Tibial artery (tissue), 4 donors: ENCODE measurements around the gene EPHB1.

Experiments used
- DNase-seq, 2 donors: peaks; one replicate each; pipeline ENCODE4 v3.0.0-alpha.2; 2019
- H3K27ac ChIP-seq, 2 donors: fragments of 200-600 bp; sonication (generic) in 1 of 2; 1 replicate in 1 of 2; 2 replicates in 1 of 2; pipeline ENCODE4 v1.5.1; 2018 to 2019; ENCODE audit warnings: mild to moderate bottlenecking in 1 of 2
- H3K27me3 ChIP-seq, 2 donors: fragments of 200-600 bp; sonication (generic) in 1 of 2; one replicate each; pipeline versions ENCODE4 v1.5.1 to v1.6.0; 2016 to 2019
- H3K36me3 ChIP-seq, 3 donors: fragments of 200-600 bp; sonication (generic) in 2 of 3; one replicate each; pipeline ENCODE4 v1.5.1; 2016 to 2019; ENCODE audit warnings: mild to moderate bottlenecking in 2 of 3
- H3K4me1 ChIP-seq, 4 donors: fragments of 200-600 bp; sonication (generic) in 2 of 4; 1 replicate in 3 of 4; 2 replicates in 1 of 4; pipeline ENCODE4 v1.5.1; 2016 to 2019
- H3K4me3 ChIP-seq, 2 donors: fragments of 200-600 bp; sonication (generic) in 1 of 2; 1 replicate in 1 of 2; 2 replicates in 1 of 2; pipeline ENCODE4 v1.5.1; 2018 to 2019; ENCODE audit warnings: mild to moderate bottlenecking in 2 of 2
- H3K9me3 ChIP-seq, 3 donors: fragments of 200-600 bp; sonication (generic) in 1 of 3; one replicate each; pipeline ENCODE4 v1.5.1; 2016 to 2019
- CTCF ChIP-seq, 2 experiments: fragments of 200-600 bp in 1 of 2; fragments of 450-650 bp in 1 of 2; IDR thresholded peaks; one replicate each; pipeline ENCODE4 v1.5.1; 2017 to 2019; ENCODE audit warnings: antibody characterized with exemption in 2 of 2, mild to moderate bottlenecking in 1 of 2, moderate library complexity in 1 of 2
- intact Hi-C: fragments of 100-400 bp; cut with DNase I; formaldehyde crosslinking; loops from one replicate; pipeline ENCODE4 v1.15.0; 2023; ENCODE audit warnings: low total_unique reads

The EPHB1 gene

GRCh38 chr3:134850761-134851160 is 55.7 kb downstream of the EPHB1 start:
- Histone ChIP-seq H3K4me1 (peaks cover 0 to 6% (median 0%) of the 10 kb centered on the region in 4 donors), H3K27me3 (no peaks in the 10 kb centered on the region), H3K27ac (no peak overlapping the region), H3K4me3 (no peak overlapping the region), H3K36me3 (no peaks in the 10 kb centered on the region), H3K9me3 (no peaks in the 10 kb centered on the region)
- no peak for TF ChIP-seq CTCF (IDR thresholded peaks at IDR 0.05)
- intact Hi-C loops: no loop called here
- no peak for DNase-seq

DNA sequence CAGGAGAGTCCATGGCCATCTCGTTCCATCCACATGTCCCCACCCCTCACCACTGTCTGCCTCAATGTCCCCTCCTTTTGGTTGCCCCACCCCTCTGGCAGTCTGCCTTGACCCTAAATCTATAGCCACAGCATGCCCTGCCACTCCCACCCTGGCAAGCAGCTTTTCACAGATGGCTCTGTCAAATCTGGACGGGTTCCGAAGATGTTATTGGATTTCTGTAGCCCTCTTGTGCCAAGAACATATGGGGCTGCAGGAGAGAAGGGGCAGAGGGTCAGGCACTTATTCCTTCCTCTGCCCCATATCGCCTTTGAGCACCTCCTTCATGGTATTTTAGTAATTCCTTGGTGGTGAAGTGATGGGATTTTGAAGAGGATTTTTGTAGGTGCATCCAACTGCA is 57.1 kb downstream of the EPHB1 start:
- no peak for DNase-seq
- H3K4me3 ChIP-seq: no peak overlapping the region
- intact Hi-C loops: no loop called here
- no peaks in the 10 kb centered on the region for H3K9me3 ChIP-seq
- H3K4me1 ChIP-seq: peaks cover 0 to under 1% (median 0%) of the 10 kb centered on the region in 4 donors
- H3K36me3 ChIP-seq: no peaks in the 10 kb centered on the region
- no peak for TF ChIP-seq CTCF (IDR thresholded peaks at IDR 0.05)
- H3K27me3 ChIP-seq: no peaks in the 10 kb centered on the region
- H3K27ac ChIP-seq: no peak overlapping the region

DNA sequence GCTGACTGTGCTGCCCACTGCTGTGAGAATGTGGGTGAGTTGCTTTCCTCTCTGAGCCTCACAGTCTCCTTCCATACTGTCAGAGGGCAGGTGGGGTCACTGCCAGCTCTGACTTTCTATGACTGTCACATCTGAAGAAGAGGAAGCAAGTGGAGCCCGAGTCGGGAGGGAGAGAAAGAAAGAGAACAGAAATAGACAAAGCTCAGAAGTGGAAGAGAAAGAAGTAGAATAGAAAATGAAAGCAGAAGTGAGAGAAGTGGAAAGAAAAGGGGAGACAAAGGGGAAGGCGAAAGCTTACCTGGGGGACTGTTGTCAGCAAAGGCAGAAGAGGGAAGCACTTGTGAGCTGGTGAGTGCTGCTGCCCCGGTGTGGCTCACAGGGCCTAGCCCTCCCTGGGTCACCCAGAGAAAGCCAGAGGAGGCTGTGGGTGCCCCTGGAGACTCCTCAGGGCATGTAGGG is 57.9 kb downstream of the EPHB1 start:
- H3K4me1 ChIP-seq: no peaks in the 10 kb centered on the region
- no peaks in the 10 kb centered on the region for H3K36me3 ChIP-seq
- H3K27ac ChIP-seq: no peak overlapping the region
- TF ChIP-seq CTCF (IDR thresholded peaks at IDR 0.05): no peak
- H3K4me3 ChIP-seq: no peak overlapping the region
- no peaks in the 10 kb centered on the region for H3K27me3 ChIP-seq
- intact Hi-C loops: no loop called here
- DNase-seq: no peak
- H3K9me3 ChIP-seq: no peaks in the 10 kb centered on the region

DNA sequence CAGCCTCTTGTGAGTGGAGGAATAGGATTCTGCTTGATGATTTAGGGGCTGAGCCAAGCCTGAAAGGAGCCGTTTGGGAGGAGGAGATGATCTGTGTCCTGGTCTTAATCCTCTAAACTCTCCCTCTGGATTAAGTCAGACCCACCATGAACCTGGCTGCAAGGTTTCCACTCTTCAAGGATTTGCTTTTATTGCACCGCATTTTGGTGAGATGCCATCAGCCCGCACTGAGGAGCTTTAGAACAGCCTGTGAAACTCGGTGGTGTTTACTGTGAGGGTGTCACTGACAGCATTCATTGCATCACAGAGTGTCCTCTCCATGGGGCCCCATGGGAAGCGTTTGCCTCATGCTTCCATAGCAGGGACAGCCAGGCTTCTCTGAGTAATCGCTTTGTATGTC is 59.2 kb downstream of the EPHB1 start:
- no peaks in the 10 kb centered on the region for H3K27me3 ChIP-seq
- H3K27ac ChIP-seq: no peak overlapping the region
- H3K4me1 ChIP-seq: no peaks in the 10 kb centered on the region
- H3K9me3 ChIP-seq: no peaks in the 10 kb centered on the region
- no peak overlapping the region for H3K4me3 ChIP-seq
- intact Hi-C loops: no loop called here
- DNase-seq: no peak
- H3K36me3 ChIP-seq: no peaks in the 10 kb centered on the region
- TF ChIP-seq CTCF (IDR thresholded peaks at IDR 0.05): no peak

DNA sequence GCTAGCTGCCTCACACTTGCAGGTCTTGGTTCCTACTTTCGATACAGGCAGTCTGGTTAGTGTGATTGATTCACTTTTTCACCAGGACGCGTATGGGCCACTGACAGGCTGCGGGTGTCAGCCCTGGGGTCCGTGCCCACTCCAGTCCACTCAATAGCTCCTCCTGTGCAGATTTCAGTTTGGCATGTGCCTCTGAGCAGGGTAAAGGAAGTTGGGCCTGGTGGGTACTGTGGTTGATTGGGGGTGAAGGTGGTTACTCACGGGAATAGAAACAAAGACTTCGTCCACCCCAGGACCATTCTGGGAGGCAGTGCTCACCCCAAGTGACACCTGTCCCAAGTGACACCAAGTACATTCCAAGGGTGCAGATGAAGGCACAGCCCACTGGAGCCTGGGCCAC is 62.3 kb downstream of the EPHB1 start:
- no peak for TF ChIP-seq CTCF (IDR thresholded peaks at IDR 0.05)
- no peak overlapping the region for H3K4me3 ChIP-seq
- H3K27me3 ChIP-seq: no peaks in the 10 kb centered on the region
- intact Hi-C loops: no loop called here
- H3K36me3 ChIP-seq: no peaks in the 10 kb centered on the region
- H3K9me3 ChIP-seq: no peaks in the 10 kb centered on the region
- H3K27ac ChIP-seq: no peak overlapping the region
- DNase-seq: no peak
- H3K4me1 ChIP-seq: no peaks in the 10 kb centered on the region

DNA sequence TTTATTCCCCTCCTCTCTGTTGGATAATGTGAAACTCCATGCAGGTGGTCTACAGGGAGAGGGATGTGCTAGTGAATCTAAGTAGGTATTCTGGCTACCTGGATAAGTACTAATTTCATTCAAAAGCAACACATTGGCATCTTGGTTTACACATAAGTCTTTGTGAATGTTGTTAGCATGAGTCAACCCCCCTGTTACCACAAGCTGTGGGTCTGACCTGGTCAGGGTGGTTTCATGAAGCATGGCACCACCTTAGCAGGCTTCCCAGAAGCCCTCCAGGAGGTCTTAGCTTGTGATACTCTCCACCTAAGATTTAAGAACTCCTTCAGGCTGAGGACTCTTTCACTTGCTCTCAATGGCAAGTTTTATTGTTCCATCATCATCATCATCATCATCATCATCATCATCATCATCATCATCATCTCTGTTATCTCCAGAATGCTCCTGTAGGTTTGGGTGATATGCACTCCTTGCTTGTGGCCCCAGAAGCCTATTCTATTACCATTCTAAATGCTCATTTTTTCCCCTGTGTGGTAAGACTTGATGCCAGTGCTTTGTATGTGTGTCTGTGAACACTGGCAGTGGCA is 62.8 kb downstream of the EPHB1 start:
- H3K4me3 ChIP-seq: no peak overlapping the region
- H3K27ac ChIP-seq: no peak overlapping the region
- no peak for TF ChIP-seq CTCF (IDR thresholded peaks at IDR 0.05)
- H3K36me3 ChIP-seq: no peaks in the 10 kb centered on the region
- H3K27me3 ChIP-seq: no peaks in the 10 kb centered on the region
- no peaks in the 10 kb centered on the region for H3K4me1 ChIP-seq
- DNase-seq: no peak
- no peaks in the 10 kb centered on the region for H3K9me3 ChIP-seq
- intact Hi-C loops: no loop called here
